ENCODE results near the gene C9orf152. TPM values are rescaled to one million over a fixed set of nuclear protein-coding genes. Genes with fewer than 3 reads are reported as not detected.

The C9orf152 gene
- total and polyA plus RNA-seq, 2 of the 13 experiments (the other 11 are each of a cell fraction or from before 2014, with no cell fraction given), result 0.24 to 0.48 TPM

DNA sequence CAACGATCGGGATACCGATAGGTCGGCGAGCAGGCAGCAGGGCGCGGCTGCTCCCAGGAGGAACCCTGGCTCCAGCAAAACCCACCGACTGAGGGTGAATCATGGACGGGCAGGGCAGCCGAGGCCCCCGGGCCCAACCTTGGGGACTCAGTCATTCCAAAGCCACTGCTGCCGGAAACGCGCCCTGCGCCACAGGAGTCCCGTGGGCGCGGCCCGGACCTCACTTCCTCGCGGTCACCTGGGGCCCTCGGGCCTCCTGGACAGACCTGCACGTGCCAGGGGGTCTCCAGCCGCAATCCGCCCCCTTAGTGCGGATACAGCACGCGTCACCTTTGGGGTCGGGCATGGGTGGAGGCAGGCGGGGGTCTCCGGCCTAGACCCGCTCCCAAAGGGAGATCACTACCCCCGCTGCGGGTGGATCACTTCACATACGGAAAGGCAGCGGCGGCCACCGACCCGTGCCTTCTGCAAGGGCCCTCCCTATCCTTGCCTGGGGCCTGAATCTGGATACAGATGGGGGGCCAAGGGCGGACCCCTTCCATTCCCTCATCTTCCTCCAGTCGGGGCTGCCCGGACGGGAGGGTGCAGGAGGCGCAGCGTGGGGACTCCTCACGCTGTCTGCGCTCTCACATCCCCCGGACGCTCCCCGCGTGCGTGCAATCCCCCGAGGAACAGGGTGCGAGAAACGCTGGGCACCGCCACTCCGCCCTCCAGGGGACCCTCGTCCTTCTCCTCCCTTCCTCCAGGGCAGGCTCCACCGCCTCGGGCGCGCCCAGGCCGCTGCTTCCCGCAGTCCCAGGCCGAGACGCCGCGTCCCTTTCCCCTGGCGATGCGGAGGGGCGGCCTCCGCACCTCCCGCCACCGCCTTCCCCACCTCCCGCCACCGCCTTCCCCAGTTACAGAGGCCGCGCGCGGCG, 47.8 kb upstream of the C9orf152 start (continued):
- TF ChIP-seq, protein P1, sequence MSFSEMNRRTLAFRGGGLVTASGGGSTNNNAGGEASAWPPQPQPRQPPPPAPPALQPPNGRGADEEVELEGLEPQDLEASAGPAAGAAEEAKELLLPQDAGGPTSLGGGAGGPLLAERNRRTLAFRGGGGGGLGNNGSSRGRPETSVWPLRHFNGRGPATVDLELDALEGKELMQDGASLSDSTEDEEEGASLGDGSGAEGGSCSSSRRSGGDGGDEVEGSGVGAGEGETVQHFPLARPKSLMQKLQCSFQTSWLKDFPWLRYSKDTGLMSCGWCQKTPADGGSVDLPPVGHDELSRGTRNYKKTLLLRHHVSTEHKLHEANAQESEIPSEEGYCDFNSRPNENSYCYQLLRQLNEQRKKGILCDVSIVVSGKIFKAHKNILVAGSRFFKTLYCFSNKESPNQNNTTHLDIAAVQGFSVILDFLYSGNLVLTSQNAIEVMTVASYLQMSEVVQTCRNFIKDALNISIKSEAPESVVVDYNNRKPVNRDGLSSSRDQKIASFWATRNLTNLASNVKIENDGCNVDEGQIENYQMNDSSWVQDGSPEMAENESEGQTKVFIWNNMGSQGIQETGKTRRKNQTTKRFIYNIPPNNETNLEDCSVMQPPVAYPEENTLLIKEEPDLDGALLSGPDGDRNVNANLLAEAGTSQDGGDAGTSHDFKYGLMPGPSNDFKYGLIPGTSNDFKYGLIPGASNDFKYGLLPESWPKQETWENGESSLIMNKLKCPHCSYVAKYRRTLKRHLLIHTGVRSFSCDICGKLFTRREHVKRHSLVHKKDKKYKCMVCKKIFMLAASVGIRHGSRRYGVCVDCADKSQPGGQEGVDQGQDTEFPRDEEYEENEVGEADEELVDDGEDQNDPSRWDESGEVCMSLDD (CRISPR knock-in tag; IDR thresholded peaks at IDR 0.05; ENCODE audit: borderline replicate concordance), result 0 out of 2 replicates have a peak, but pooled peaks have one; percentile 40
- no peak for TF ChIP-seq ZNF598 (CRISPR knock-in tag; IDR thresholded peaks at IDR 0.05; ENCODE audit: borderline replicate concordance)
- 0 out of 2 replicates have a peak, but pooled peaks have one; percentile 14 for TF ChIP-seq SSRP1 (CRISPR knock-in tag; IDR thresholded peaks at IDR 0.05)
- no peak; the same call in 1 of the 2 replicates for TF ChIP-seq TFE3 (CRISPR knock-in tag; IDR thresholded peaks at IDR 0.05)
- TF ChIP-seq ZNF354B (CRISPR knock-in tag; IDR thresholded peaks at IDR 0.05), result no peak
- TF ChIP-seq BCL3 (CRISPR knock-in tag; IDR thresholded peaks at IDR 0.05), result no peak; the same call in 1 of the 2 replicates
- TF ChIP-seq ZSCAN22 (CRISPR knock-in tag; IDR thresholded peaks at IDR 0.05), result no peak
- TF ChIP-seq TRIM22 (IDR thresholded peaks at IDR 0.05), result no peak
- TF ChIP-seq ZNF670 (CRISPR knock-in tag; IDR thresholded peaks at IDR 0.05; ENCODE audit: borderline replicate concordance), result no peak
- TF ChIP-seq ZNF205 (CRISPR knock-in tag; IDR thresholded peaks at IDR 0.05), result no peak
- TF ChIP-seq ZNF777 (CRISPR knock-in tag; IDR thresholded peaks at IDR 0.05), result peak; percentile 82
- 0 out of 2 replicates have a peak, but pooled peaks have one; percentile 6 for TF ChIP-seq MEIS1 (CRISPR knock-in tag; IDR thresholded peaks at IDR 0.05; ENCODE audit: borderline replicate concordance)
- no peak for TF ChIP-seq TMF1 (CRISPR knock-in tag; IDR thresholded peaks at IDR 0.05; ENCODE audit: low read depth)
- TF ChIP-seq ZNF468 (CRISPR knock-in tag; IDR thresholded peaks at IDR 0.05), result no peak
- TF ChIP-seq, protein P2, sequence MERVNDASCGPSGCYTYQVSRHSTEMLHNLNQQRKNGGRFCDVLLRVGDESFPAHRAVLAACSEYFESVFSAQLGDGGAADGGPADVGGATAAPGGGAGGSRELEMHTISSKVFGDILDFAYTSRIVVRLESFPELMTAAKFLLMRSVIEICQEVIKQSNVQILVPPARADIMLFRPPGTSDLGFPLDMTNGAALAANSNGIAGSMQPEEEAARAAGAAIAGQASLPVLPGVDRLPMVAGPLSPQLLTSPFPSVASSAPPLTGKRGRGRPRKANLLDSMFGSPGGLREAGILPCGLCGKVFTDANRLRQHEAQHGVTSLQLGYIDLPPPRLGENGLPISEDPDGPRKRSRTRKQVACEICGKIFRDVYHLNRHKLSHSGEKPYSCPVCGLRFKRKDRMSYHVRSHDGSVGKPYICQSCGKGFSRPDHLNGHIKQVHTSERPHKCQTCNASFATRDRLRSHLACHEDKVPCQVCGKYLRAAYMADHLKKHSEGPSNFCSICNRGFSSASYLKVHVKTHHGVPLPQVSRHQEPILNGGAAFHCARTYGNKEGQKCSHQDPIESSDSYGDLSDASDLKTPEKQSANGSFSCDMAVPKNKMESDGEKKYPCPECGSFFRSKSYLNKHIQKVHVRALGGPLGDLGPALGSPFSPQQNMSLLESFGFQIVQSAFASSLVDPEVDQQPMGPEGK (CRISPR knock-in tag; IDR thresholded peaks at IDR 0.05), result 0 out of 2 replicates have a peak, but pooled peaks have one; percentile 26
- TF ChIP-seq NONO (IDR thresholded peaks at IDR 0.05), result no peak
- TF ChIP-seq NONO (CRISPR knock-in tag; conservative IDR thresholded peaks at IDR 0.05), result no peak; the same call in 1 of the 2 replicates

Measured in HepG2 (cell line).